Brain microvascular endothelial cell (primary cell): ENCODE data around the gene GAB1.

Experiments
- DNase-seq: peaks from one replicate; pipeline ENCODE4 v3.0.0-alpha.2; 2020
- H3K27ac ChIP-seq: fragments of 250-450 bp; sonication (Bioruptor Pico); 2 replicates; pipeline ENCODE4 v1.5.1; 2020; ENCODE audit warnings: mild to moderate bottlenecking, moderate library complexity
- H3K27me3 ChIP-seq: fragments of 250-450 bp; sonication (Bioruptor Pico); replicated peaks from 2 replicates; pipeline ENCODE4 v1.5.1; 2020; ENCODE audit warnings: mild to moderate bottlenecking
- H3K36me3 ChIP-seq: fragments of 250-450 bp; sonication (Bioruptor Pico); replicated peaks from 2 replicates; pipeline ENCODE4 v1.5.1; 2020; ENCODE audit warnings: mild to moderate bottlenecking
- H3K4me3 ChIP-seq: 2 replicates; pipeline ENCODE4 v1.5.1; 2011; ENCODE audit warnings: low read depth, mild to moderate bottlenecking, control low read depth, low read length, moderate library complexity
- CTCF ChIP-seq: IDR thresholded peaks from 2 replicates; pipeline ENCODE4 v1.5.1; 2011; ENCODE audit warnings: low read depth, mild to moderate bottlenecking, moderate library complexity, low read length, control low read depth, inconsistent platforms; ENCODE audit errors: missing control alignments
- in situ Hi-C: cut with HindIII; loops from 2 replicates; pipeline ENCODE4 v1.10.0; 2017; ENCODE audit warnings: low sequenced_read_pairs, low pct_ligation_motif_present

Gene GAB1

GRCh38 chr4:143400082-143400481 lies 63.4 kb downstream of the GAB1 start:
- no peak for DNase-seq
- no peaks in the 10 kb centered on the region for H3K27me3 ChIP-seq
- in situ Hi-C loops: no loop called here

GRCh38 chr4:143402776-143403552 lies 66.3 kb downstream of the GAB1 start:
- Histone ChIP-seq H3K4me3 (no peak overlapping the region), H3K27me3 (no peaks in the 10 kb centered on the region), H3K36me3 (no peaks in the 10 kb centered on the region), H3K27ac (no peak overlapping the region)
- TF ChIP-seq CTCF: no peak
- DNase-seq: no peak
- in situ Hi-C loops: no loop called here

More at GRCh38 chr4:143400082-143400481, 63.4 kb downstream of the GAB1 start:
- no peak overlapping the region for H3K27ac ChIP-seq
- H3K36me3 ChIP-seq: no peaks in the 10 kb centered on the region
- no peak overlapping the region for H3K4me3 ChIP-seq
- TF ChIP-seq CTCF: no peak

- no peak for TF ChIP-seq CTCF
- H3K27ac ChIP-seq: no peak overlapping the region
- H3K27me3 ChIP-seq: no peaks in the 10 kb centered on the region
- H3K4me3 ChIP-seq: no peak overlapping the region
- H3K36me3 ChIP-seq: no peaks in the 10 kb centered on the region
- DNase-seq: no peak
- in situ Hi-C loops: no loop called here
Measured at GRCh38 chr4:143403553-143403820, 66.8 kb downstream of the GAB1 start.

GRCh38 chr4:143404555-143404954 lies 67.9 kb downstream of the GAB1 start:
- TF ChIP-seq CTCF: no peak
- no peaks in the 10 kb centered on the region for H3K27me3 ChIP-seq
- H3K4me3 ChIP-seq: no peak overlapping the region
- no peak overlapping the region for H3K27ac ChIP-seq
- no peaks in the 10 kb centered on the region for H3K36me3 ChIP-seq
- in situ Hi-C loops: no loop called here
- no peak for DNase-seq

GRCh38 chr4:143405075-143405730 lies 68.5 kb downstream of the GAB1 start:
- Histone ChIP-seq H3K27ac (no peak overlapping the region), H3K4me3 (no peak overlapping the region), H3K27me3 (no peaks in the 10 kb centered on the region), H3K36me3 (no peaks in the 10 kb centered on the region)
- no peak for DNase-seq
- TF ChIP-seq CTCF: no peak
- in situ Hi-C loops: no loop called here
